COLO668 (cell line): ENCODE data around the gene IFI30.
"Not testable (repeated sequence)": the region's sequence is repeated elsewhere in the genome, so short reads cannot be mapped to it uniquely, and the experiment has no call there.

ENCODE experiments used
- DNase-seq: peaks from one replicate; lab custom pipeline; 2025; ENCODE audit not compliant: unreplicated experiment; lab: John Stamatoyannopoulos, UW

Gene IFI30

DNA sequence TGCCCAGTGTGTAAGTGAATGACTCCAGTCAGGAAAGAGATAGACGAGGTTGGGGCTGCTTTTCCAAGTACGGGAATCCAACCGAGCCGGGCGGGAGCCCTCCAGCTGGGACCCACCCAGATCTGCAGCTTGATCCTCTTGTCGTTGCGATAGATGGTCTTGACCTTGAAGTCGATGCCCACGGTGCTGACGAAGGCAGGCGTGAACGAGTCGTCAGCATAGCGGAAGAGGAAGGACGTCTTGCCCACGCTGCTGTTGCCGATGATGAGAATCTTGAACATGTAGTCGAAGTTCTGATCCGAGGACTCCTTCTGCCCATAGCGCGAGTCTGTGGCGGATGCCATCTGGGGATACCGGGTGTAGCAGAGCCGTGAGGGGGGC lies 28.8 kb downstream of the IFI30 start:
- no peak for DNase-seq

DNA sequence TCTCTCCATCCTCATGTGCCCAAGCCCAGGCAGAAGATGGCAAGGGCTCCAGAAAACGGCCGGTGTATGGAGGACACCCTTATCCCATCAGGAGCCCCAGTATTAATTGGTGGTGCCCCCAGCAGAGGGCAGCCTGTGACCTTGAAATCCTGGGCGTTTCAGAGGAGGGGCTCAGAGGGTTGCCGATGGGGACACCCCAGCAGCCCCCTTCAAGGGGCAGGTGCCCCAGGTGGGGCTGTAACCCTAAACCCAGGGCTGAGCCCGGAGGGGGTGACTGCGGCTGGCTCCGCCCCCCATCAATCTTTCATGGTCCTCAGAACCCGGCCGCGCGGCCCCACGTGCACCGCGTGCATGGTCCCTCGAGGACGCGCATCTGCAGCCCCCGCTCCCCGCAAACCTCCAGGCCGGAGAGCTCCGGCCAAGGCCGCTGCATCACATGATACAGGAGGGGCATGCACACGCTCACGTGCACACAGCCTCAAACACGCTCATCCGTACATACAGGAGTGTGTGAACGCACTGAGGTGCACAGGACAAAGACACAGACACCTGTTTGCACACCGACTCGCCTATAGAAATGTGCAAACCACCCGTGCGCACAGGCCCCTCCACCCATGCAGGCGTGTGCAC lies 29.3 kb downstream of the IFI30 start:
- DNase-seq = peak; percentile 53

DNA sequence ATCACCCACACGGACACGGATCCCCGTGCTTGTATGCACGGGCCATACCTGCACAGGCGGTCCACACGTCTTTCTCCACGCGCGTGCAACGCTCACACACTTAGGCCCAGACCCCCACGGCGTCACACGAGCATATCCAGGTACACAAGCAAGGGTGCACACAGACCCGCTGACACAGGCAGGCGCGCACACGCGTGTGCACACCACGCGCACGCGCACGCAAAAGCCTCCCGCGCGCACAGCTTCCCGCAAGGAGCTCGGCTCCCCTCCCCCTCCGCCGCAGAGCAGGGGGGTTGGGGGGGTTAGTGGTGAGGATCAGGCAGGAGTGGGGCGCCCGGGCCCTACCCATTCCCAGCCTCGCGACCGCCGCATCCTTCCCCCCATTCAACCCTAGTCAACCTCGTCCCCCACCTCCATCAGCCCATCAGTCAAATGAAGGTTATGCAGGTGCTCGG lies 29.8 kb downstream of the IFI30 start:
- peak; percentile 73 for DNase-seq

DNA sequence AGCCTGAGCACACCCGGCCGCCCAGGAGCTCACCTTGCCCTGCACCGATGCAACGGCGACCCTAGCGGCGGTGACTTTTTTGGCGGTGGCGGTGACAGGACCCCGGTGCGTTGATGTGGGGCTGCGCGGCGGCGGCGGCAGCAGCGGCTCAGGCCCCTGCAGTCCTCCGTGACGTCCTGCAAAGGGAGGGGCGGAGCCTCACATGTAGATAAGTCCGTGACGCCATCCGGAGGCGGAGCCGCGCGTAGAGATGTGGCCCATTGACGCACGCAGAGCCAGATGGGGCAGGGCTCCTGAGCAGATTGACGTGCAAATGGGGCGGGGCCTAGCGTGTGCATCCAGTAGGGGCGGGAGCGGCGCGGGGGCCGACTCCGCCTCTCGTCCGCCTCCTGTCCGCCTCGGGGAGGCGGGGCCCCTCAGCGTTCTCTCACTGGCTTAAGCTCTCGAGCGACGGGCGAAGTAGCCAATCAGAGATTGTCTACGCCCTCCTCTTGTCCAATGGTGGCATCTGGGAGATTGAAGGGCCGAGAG lies 30.3 kb downstream of the IFI30 start, which contains the start of gene RAB3A:
Gene RAB3A, minus strand, starts transcription at position 180 of the 531 bp plus-strand sequence. CDS start 1,302 bp downstream, outside the sequence.
- DNase-seq = peak; percentile 100

DNA sequence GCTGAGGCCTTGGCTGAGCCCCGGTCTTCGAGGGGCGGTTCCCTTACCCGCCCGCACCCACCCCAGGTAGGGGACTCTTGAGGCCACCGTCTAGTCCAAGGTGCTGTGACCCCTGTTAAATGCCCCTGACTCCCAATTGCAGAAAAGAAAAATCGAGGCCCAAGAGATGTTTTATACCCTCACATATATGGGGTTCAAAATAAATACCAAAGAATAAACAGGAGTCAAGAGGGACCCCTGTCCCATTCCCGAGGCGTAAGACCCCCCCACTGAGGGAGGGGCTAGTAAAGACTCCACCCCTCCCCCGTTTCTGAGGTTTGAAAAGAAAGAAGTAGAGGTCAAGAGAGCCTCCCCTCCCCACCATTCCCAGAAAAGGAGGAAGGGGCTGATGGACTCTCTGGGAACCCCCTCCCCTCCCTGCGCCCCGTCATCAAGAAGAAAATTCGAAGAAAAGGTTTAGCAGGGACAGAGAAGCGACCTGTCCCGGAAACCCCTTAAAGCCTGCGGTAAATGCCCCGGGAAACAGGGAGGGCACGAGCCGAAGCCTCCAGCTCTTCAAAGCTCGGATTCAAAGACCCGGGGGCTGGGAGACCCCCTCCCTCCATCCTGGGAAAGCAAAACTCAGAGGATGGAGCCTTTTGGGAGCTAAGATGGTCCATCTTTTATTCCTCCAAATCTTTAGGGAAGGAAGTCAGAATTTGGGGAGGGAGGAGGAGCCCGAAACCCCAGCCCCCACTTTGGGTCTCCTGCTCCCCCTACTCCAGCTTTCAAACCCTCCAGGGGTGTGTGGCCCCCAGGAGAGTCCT lies 31.0 kb downstream of the IFI30 start:
- peak; percentile 68 for DNase-seq

DNA sequence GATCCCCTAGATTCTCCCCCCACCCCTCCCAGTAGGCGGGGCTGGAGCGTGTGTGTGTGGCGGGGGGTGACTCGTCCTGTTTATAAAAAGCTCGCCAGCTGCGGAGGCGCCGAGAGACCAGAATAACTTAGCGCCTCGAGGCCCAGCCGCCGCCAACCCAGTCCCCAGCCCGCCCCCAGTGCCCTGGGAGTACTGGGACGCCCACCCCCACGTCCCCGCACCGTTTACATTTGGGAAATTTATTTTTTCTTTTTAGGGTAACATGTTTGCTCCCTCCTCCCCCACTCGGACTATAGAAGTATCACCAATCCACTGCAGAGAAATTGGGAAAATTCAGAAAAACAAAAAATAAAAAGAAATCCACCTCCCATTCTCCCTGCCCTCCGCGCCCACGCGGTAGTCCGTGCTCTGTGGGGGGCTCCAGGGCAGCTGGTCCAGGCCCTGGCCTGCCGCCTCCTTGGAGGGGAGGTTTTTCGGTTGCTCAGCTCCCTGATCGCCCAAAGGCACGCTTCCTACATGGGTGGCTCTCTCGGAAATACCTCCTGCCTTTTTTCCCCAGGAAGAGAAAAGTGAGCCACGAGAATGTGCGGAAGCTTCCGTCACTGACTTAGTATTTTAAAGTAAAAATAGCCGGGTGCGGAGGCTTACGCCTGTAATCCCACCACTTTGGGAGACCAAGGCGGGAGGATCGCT lies 31.7 kb downstream of the IFI30 start:
- DNase-seq = peak; percentile 73

DNA sequence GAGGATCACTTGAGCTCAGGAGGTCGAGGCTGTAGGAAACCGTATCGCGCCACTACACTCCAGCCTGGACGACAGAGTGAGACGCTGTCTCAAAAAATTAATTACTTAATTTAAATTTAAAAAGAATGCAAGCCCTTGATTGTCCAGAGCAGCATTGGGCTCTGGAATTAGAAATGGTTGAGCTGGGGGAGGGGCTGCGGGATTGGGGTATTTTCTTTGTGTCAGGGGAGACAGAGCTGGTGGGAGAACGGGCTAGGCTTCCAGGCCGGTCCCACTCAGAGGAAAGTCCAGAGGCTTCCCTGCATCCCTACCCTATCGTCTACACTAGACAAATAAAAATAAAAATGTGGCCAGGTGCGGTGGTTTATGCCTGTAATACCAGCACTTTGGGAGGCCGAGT lies 32.4 kb downstream of the IFI30 start:
- DNase-seq = no peak

DNA sequence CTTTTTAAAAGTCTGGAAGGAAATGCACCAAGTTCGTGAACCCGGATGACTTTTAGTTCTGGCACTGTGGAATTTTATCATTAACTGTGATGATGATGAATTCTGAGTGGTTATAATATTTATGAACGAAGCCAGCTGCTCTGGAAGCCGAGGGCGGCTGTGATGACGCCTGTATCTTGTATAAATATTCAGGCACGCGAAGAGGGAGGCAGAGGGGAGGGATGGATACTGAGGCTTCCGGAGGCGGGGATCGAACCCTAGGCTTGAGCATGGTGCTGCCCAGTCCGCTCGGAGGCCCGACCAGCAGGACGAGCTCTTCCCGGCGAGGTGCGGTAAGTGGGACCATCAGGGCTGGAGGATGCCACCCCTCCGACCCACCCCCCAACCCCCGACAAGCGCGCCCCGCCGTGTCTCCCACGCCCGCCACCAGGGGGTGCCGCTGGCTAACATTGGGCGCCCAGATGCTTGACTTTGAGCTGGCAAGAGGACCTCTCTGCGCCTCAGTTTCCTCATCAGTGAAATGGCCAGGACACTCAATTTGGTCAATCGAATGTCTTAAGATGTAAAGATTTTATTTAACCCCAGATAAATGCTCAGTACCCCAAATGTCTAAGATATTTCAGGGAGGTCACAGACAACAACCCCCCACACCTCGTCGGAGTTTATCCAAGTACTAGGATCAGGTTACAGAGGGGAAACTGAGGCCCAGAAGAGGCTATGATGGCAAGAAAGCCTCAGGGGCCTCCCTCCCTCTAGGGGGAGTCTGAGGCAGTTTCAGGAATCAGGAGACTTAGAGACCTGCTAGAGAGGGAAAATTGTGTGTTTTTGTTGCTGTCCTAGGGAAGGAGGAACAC lies 34.7 kb downstream of the IFI30 start:
- peak; percentile 45 for DNase-seq

DNA sequence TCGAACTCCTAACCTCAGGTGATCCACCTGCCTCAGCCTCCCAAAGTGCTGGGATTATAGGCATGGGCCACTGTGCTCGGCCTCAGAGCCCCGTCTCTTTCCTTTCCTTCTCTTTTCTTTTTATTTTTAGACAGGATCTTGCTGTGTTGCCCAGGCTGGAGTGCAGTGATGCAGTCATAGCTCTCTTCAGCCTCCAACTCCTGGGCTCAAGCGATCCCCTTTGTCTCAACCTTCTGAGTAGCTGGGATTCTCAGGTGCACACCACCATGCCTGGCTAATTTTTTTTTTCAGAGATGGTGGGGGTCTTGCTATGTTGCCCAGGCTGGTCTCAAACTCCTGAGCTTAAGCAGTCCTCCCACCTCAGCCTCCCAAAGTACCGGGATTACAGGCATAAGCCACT lies 36.3 kb downstream of the IFI30 start:
- DNase-seq = not testable (repeated sequence)

DNA sequence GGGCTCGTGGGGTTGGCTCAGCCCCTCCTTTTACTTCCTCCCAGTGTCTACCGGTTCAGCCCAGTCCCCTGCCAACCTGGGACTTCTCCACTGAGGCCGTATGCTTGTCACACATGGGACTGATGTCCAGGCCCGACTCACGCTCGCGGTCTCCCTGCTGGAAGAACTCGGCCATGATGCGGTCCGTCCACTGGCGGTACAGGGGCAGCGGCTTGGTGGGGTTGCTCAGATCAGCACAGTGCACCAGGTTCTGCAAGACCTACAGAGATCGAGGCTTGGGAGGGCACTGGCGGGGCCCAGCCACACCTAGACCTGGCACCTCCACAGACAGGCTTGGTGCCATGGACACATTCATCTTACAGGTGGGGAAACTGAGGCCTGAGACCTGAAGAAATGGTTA lies 38.1 kb downstream of the IFI30 start:
- DNase-seq = no peak

DNA sequence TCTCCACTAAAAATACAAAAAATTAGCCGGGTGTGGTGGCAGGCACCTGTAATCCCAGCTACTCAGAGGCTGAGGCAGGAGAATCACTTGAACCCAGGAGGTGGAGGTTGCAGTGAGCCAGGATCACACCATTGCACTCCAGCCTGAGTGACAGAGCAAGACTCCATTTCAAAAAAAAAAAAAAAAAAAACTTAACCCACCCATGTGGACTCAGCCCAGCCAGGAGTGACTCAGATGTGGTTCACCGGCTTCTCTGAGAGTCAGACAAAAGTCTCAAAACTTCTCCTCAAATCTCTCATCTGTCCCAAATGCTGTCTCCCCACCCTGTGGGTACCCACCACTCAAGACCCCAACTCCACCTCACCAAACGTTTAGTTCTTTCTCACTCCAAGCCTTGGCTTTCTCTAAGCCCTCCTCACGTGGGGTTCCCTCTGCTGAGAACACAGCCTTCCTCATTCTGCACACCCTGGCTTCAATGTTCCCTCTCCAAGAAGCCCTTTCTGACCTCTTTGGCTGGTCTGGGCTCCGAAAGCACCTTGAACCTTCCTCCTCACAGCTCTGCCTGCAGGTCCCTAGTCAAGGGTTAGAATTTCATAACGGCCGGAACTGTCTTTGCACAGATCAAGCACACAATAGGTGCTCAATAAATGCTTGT lies 41.3 kb downstream of the IFI30 start:
- no peak for DNase-seq

DNA sequence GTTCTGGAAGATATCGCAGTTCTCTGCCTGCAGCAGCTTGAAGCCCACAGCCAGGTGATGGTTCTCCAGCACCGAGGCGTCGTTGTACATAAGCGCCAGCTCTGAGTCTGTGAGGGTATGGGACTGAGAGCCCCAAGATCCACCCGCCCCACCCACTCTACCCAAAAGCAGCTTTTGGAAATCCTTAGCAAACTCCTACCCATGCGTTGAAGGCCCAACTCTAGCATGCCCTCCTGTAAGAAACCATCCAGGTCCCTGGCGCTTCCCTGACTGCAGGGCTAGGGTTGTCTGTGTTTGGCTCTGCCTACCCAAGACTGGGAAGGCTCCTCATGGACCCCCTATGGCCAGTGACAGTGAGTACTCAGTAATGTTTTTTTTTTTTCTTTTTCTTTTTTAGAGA lies 43.2 kb downstream of the IFI30 start:
- no peak for DNase-seq

DNA sequence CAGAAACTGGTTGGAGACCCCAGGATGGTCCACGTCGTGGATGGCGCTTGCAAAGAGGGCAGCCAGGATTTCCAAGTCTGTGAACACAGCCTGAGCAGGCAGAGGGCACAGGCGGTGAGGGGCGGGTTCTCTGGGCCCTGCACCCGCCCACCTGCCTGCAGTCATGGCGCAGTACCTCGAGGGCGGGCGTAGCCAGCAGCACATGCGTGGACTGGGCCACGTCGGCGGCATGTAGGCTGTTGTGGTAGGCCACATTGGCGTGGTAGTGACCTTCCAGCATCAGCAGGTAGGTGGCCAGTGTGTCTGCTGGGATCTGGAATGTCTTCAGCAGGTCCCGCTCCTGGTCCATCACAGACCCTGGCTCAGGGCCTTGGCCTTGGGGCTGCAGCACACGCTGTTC lies 44.5 kb downstream of the IFI30 start:
- DNase-seq = peak; percentile 10

DNA sequence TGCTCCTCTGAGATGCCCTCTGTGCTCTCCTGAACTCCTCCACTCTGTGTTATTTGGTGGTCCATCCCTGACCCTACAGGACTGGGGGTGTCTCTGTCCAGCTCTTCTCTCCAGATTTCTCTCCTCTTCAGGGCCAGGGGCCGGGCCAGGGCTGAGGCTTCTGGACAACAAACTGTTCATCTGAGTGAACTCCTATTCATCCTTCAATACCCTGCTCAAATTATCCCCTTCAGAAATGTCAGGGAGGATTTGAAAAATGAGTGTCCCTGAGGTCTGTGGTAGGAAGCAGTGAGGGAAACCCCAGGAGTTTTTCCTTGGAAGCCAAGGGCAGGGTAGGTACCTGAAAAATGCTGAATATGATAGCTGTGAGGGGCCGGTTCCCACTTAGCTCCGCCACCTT lies 45.0 kb downstream of the IFI30 start:
- no peak for DNase-seq

DNA sequence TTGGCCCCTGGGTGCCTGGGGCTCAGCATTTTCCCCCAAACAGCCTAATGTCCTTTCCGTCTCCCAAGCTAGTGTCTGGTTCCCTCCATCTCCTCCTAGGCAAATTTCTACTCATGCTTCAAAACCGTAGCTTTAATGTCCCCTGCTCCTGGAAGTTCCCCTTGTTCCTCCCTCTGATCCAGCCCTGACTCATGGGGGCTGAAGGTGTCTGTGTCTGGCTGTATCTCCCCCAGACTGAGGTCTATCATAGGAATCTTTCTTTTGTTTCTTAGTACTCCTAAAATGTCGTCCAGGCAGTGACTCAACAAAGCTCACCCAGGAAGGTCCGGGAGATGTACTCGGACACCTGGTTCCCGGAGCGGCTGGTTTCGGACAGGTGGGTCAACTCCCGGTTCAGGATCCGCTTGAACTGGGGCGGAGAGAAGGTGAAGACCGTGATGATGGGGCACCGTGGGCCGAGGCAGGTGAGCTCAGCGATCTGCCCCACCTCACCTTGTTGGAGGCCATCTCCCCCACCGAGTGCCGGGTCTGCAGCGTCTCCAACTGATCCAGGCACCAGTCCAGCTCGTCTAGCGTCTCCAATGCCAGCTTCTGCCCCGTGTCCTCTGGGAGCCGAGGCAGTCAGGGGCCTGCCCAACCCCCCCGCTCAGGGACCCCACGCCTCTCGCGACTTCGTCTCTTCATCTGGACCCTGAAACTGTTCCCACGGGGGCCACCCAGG lies 46.5 kb downstream of the IFI30 start:
- DNase-seq = no peak

DNA sequence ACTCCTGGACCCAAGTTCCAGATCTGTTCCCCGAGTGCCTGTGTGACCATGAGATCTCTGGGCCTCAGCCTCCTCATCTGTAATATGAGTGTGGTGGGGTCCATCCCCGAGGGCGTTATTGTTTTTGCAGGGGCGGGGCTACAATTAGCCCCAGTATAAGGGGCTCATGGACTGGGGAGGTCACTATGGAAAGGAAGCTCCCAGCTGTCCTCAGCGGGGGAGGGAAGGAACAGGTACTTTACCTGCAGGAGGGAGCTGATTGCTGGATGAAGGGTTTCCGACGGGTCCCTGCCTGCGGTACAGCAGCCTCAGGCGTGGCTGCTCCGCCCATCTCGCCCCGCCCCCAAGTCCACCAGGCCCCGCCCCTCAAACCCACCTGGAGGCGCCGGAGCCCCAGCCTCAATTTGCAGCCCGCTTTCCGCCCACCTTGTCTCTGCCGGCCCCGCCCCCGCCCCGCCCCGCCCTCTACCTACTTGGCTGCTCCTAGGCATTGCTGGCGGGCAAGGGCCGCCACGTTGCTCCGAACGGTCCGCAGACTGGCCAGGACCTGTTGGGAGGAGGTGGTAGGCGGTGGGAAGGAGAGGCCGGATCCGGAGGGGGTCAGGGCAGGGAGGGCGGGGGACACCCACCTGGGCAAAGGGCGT lies 47.1 kb downstream of the IFI30 start:
- DNase-seq = peak; percentile 13

DNA sequence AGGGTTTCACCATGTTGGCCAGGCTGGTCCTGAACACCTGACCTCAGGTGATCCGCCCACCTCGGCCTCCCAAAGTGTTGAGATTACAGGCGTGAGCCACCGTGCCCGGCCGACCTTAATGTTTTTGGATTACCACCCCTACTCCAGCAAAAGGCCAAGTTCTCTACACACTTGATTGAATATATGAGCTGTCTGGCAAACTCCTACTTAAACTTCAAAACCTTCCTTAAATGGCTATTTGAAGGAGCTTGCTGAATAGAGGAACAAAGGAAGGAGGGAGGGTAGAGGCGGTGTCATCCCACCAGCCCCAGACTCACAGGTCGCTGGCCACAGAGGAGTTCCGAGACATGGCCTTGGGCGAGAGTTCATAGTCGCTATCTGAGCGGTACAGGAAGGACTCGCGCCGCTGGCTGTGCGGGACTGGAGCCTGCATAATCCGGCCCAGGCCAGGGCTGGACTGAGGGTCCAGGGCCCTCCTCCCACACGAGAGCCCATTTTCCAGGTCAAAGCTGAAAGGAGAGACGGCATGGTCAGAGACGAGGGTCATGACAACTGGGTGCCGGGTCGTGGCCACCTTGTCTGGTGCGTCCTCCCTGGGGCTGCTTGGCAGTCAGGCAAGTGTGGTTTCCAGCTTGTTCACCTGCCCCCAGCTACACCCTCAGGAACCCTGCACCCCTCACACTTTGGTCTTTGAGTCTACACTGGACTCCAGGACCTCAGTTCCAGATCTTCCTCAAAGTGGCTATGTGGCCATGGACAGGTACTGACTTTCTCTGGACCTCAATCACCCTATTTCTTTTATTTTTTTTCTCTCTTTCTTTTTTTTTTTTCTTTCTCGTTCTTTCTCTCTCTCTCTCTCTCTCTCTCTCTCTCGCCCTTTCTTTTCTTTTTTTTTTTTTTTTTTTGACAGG lies 48.5 kb downstream of the IFI30 start:
- no peak for DNase-seq
